ENCODE results near the gene ASF1B.

DNA sequence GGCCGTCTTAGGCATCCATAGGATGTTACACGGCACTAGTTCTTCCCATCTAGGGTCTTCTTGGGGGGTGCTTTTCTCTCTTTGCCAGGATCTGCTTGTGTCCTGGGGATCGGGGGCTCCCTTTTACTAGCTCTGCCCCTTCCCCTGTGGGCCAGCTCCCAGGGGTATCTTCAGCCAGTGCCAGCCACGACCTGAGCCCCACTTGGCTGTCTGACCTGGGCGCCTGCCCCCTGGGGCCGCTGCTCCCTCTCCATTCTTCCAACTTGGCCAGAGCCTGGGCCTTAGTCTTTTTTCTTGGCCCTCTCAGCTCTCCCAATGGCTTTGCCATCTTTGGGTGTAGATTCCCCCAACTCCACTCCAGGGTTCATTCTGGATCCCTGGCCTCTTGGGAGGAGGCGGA is 21.9 kb downstream of the ASF1B start:
- TF ChIP-seq, protein P1, sequence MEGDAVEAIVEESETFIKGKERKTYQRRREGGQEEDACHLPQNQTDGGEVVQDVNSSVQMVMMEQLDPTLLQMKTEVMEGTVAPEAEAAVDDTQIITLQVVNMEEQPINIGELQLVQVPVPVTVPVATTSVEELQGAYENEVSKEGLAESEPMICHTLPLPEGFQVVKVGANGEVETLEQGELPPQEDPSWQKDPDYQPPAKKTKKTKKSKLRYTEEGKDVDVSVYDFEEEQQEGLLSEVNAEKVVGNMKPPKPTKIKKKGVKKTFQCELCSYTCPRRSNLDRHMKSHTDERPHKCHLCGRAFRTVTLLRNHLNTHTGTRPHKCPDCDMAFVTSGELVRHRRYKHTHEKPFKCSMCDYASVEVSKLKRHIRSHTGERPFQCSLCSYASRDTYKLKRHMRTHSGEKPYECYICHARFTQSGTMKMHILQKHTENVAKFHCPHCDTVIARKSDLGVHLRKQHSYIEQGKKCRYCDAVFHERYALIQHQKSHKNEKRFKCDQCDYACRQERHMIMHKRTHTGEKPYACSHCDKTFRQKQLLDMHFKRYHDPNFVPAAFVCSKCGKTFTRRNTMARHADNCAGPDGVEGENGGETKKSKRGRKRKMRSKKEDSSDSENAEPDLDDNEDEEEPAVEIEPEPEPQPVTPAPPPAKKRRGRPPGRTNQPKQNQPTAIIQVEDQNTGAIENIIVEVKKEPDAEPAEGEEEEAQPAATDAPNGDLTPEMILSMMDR (IDR thresholded peaks at IDR 0.05), result no peak
- TF ChIP-seq POLR2AphosphoS5 (IDR thresholded peaks at IDR 0.05), result no peak

Measured in transverse colon (tissue), 4 donors.